Measurements from ENCODE around the gene FTCD. TPM values are rescaled to one million over a fixed set of nuclear protein-coding genes. Genes with fewer than 3 reads are reported as not detected.

Gene FTCD
- total and polyA plus RNA-seq, 2 of the 4 experiments (the other 2 are of a cell fraction): 0.55 TPM; not detected in 1

DNA sequence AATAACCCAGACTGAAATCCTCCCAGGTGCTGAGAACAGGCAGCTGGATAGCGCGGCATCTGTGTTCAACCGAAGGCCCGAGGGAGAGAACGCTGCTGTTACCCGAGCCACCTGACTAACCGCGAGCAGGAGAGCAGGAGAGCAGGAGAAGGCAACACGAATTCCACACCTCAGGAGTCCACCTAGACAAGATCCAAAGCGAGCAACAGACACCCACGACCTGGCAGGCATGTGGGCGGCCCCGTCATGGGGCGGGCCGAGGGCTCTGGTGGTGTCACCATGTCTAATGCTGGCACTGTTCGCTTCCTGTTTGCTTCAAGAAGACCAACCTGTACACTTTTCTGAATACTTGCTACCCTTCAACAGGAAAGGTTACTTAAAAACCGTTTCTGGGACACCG, 49.8 kb upstream of the FTCD start:
- no peak overlapping the region for H3K4ac ChIP-seq (ENCODE audit: low read depth, low read length)
- H3K9me3 ChIP-seq (ENCODE audit: control insufficient read depth, insufficient read depth, low read length): no peaks in the 10 kb centered on the region
- H2BK5ac ChIP-seq (ENCODE audit: low read depth, low read length, poor library complexity, severe bottlenecking): no peak overlapping the region
- H3K9me1 ChIP-seq (ENCODE audit: insufficient read depth, low read length): no peaks in the 10 kb centered on the region; the same call in 1 of the 2 replicates
- intact Hi-C loops (cut with micrococcal nuclease): no loop called here
- no peak for DNase-seq
- no peak overlapping the region for H3K4me3 ChIP-seq (ENCODE audit: insufficient read depth, low read depth, low read length)
- no peak overlapping the region for H2AK9ac ChIP-seq (replicated peaks; ENCODE audit: low read depth, low read length, poor library complexity)
- no peak overlapping the region for H3K56ac ChIP-seq (ENCODE audit: extremely low read depth, insufficient read depth, low read length)
- H3K23ac ChIP-seq (ENCODE audit: low read depth, low read length): no peak overlapping the region
- no peak overlapping the region for H3K4me2 ChIP-seq (ENCODE audit: low read depth, low read length)
- H3K4me1 ChIP-seq (ENCODE audit: control insufficient read depth, insufficient read depth, low read length): no peaks in the 10 kb centered on the region
- dilution Hi-C loops (cut with HindIII; ENCODE audit: low sequenced_read_pairs, unreplicated experiment): no loop called here
- no peak overlapping the region for H2BK120ac ChIP-seq (ENCODE audit: low read depth, low read length)
- no peak overlapping the region for H2AK5ac ChIP-seq (ENCODE audit: low read depth, low read length)
- TF ChIP-seq SMC3 (IDR thresholded peaks at IDR 0.05; ENCODE audit: low read depth, low read length) (no peak), CHD1 (IDR thresholded peaks at IDR 0.05; ENCODE audit: low read depth, low read length) (no peak)
- ChIA-PET POLR2A (ENCODE audit: unreplicated experiment) (no interaction called here), CTCF (no interaction called here)
- H3K79me1 ChIP-seq (ENCODE audit: low read depth in 1 of 2, low read length in 2 of 2): no peaks in the 10 kb centered on the region; a peak in 1 of 4 replicates
- WGBS, 2 experiments (ENCODE audit: extremely low coverage in 2 of 2, insufficient read length in 1 of 2): 87% methylated on average over 4 of the region's 18 CpGs; no CpG with 5 or more reads in 1 of the 2 experiments
- H2AFZ ChIP-seq (replicated peaks; ENCODE audit: low read length, poor library complexity): no peak overlapping the region
- no peak overlapping the region for H3K27ac ChIP-seq (ENCODE audit: insufficient read depth, low read length)
- H4K8ac ChIP-seq (ENCODE audit: low read depth in 2 of 2, low read length in 2 of 2): no peak overlapping the region
- no TSS peak for BruUV-seq (replicated peaks)
- peaks cover 44% of the 10 kb centered on the region for H3K36me3 ChIP-seq (ENCODE audit: control insufficient read depth, insufficient read depth, low read length)
- H3K27me3 ChIP-seq (ENCODE audit: control insufficient read depth, insufficient read depth, low read length): no peaks in the 10 kb centered on the region
- no peak overlapping the region for H3K14ac ChIP-seq (replicated peaks; ENCODE audit: low read depth, low read length)
- no peak overlapping the region for H2BK20ac ChIP-seq (ENCODE audit: low read depth, low read length)
- H3K9ac ChIP-seq (ENCODE audit: low read depth, low read length): no peak overlapping the region
- in situ Hi-C loops (cut with MboI; ENCODE audit: low sequenced_read_pairs): no loop called here
- no peak overlapping the region for H3K18ac ChIP-seq (ENCODE audit: low read depth, low read length)
- H4K20me1 ChIP-seq (ENCODE audit: insufficient read depth, low read length): no peaks in the 10 kb centered on the region; the same call in 1 of the 2 replicates
- no peak overlapping the region for H4K91ac ChIP-seq (ENCODE audit: insufficient read depth, low read depth, low read length)
- H4K5ac ChIP-seq (ENCODE audit: low read depth, low read length): no peak overlapping the region
- H2BK15ac ChIP-seq (ENCODE audit: low read depth, low read length): no peak overlapping the region
- ATAC-seq (ENCODE audit: low read depth): no peak
